Choroid plexus epithelial cell (primary cell): ENCODE data around the gene PRKG1.
"Not testable (repeated sequence)": the region's sequence is repeated elsewhere in the genome, so short reads cannot be mapped to it uniquely, and the experiment has no call there.

Source experiments
- DNase-seq: peaks from one replicate; pipeline ENCODE4 v3.0.0-alpha.2; 2010; ENCODE audit warnings: low read depth
- H3K4me3 ChIP-seq: 2 replicates; pipeline ENCODE4 v1.5.1; 2011; ENCODE audit warnings: low read depth, mild to moderate bottlenecking, control low read depth, low read length, moderate library complexity
- TF ChIP-seq, protein P1 (sequence below): conservative IDR thresholded peaks from 2 replicates; pipeline ENCODE4 v1.5.1; 2011; ENCODE audit warnings: low read depth, mild to moderate bottlenecking, control low read depth, inconsistent platforms, low read length, moderate library complexity

The PRKG1 gene

DNA sequence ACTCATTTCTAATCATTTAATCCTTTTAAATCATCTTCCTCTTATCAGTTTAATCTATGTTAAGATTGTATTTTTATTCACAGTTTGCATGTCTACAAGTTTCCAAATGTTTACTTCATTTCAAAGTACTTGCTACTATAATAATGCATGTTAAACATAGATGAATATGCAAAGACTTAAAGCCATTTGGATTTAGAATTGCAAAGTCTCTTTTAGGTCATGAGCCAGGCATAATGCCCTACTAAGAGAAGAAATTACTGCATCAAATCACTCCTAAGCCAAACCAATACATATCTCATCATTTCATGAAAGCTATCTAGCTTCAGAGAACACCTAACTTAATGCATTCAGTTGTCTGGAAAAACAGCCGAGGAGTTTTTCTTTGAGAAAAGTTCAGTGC, 266.1 kb downstream of the PRKG1 start:
- no peak for DNase-seq
- no peak overlapping the region for H3K4me3 ChIP-seq
- TF ChIP-seq, protein P1, sequence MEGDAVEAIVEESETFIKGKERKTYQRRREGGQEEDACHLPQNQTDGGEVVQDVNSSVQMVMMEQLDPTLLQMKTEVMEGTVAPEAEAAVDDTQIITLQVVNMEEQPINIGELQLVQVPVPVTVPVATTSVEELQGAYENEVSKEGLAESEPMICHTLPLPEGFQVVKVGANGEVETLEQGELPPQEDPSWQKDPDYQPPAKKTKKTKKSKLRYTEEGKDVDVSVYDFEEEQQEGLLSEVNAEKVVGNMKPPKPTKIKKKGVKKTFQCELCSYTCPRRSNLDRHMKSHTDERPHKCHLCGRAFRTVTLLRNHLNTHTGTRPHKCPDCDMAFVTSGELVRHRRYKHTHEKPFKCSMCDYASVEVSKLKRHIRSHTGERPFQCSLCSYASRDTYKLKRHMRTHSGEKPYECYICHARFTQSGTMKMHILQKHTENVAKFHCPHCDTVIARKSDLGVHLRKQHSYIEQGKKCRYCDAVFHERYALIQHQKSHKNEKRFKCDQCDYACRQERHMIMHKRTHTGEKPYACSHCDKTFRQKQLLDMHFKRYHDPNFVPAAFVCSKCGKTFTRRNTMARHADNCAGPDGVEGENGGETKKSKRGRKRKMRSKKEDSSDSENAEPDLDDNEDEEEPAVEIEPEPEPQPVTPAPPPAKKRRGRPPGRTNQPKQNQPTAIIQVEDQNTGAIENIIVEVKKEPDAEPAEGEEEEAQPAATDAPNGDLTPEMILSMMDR: no peak

DNA sequence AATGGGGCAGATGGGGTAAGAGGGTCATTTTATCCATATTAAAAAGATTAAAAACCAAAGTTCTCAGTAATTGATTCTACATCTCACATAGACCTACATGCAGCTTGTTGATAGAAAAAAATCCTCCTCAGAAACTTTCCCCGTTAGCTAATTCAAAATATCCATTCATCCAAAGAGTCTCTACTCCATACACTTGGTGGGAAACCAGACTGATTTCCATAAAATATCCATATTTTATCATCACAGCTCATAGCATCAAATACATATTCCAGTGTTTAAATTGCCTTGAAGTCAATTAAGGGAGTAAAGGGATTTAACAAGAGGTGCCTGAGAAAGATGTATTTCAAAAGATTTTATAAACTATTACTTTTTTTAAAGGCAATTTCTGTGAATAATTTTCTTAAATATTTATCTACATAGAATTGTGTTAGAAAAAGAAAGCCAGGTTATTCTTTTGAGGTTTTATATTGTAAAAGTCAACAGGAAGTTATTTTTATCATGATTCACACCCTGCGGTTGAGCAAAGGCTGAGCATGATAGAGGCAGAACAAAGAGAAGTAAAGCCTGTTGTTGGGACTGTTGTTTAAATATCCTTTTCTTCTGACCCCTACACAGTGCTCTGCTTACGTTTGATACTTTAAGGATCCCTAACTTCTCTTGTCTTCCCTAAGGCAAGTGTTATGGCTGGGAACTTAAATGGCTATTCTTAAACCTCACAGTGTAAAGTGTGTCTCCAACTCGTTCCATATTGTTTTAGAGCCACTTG, 266.7 kb downstream of the PRKG1 start:
- DNase-seq: peak; percentile 42
- TF ChIP-seq, protein P1: no peak
- no peak overlapping the region for H3K4me3 ChIP-seq

DNA sequence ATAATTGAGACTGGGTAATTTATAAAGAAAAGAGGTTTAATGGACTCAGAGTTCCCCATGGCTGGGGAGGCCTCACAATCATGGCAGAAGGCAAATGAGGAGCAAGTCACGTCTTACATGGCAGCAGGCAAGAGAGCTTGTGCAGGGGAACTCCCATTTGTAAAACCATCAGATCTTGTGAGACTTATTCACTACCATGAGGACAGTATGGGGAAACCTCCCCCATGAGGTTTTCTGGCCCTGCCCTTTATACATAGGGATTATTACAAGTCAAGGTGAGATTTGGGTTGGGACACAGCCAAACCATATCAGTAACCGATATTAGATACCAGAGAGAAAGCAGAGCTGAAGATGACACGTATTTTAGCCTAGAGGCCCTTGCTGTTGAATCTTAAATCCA, 267.5 kb downstream of the PRKG1 start:
- not testable (repeated sequence) for DNase-seq, H3K4me3 ChIP-seq

DNA sequence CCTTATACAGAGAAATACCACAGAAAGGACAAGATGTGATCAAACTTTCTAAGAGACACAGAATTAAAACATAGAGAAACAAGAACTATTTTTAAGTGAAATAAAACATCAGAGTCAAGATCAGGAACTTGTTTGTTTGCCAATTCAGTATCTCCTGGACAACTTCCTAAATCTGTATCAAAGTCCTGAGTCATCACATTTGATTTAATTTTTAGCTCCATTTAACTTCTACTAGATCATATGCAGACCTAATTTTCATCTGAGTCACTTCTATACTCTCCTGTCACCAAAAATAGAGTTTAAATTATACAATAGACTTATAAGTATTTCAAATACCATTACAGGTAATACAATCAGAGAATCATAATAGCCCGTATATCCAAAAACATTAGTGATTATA, 268.1 kb downstream of the PRKG1 start:
- no peak overlapping the region for H3K4me3 ChIP-seq
- TF ChIP-seq, protein P1: no peak
- peak; percentile 10 for DNase-seq

DNA sequence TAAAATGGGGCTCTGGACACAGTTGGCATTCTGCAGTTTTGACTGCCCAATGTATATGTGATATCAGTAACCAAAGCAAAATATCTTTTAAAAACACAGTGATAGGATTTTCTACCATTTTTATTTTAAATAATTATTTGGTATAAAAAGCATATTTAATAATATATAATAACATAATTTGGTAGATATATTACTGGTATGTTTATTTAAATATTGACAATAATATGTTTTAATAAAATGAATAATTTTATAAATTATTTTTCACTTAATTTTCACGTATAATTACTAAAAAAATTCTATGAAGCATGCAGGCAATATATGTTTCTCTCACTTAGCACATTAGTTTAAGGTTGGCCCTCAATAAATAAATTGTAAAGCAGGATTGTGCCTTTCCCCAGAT, 269.1 kb downstream of the PRKG1 start:
- DNase-seq: no peak
- no peak overlapping the region for H3K4me3 ChIP-seq
- TF ChIP-seq, protein P1: no peak

DNA sequence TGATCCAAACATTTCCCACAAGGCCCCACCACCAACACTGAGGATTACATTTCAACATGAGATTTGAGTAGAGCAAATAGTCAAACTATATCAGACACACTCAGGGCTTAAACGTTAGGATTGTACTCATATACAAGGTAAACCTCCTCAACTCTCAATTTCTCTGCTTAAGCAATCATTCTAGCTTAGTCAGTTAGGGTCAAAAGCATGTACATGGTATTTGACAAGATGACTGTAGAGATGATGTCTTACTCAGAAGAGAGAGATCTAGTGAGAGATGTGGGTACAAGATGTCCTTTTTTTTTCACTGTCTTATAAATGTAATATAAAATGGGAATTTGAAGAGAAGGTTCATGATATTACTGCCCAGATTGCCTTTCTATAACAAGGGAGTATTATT, 270.1 kb downstream of the PRKG1 start:
- TF ChIP-seq, protein P1: no peak
- H3K4me3 ChIP-seq: no peak overlapping the region

DNA sequence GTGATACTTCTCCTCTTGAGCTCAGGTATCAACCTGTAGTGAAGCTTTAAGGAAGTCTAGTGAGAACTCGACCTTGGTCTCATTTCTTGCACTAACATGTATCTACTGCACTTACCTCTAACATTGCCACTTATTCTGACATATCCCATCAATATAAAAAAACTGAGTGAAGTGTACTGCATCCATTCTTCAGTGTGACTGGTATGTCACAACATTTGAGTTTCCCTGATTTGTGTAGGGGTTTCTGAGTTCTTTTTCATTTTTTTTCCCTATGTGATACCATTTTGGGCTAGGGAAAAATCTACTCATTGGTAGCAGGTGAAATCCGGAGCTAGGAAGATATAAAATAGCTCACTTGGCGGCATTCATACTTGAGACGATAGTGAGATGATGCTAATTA, 274.3 kb downstream of the PRKG1 start:
- no peak for DNase-seq
- no peak overlapping the region for H3K4me3 ChIP-seq
- TF ChIP-seq, protein P1: no peak

More for the DNA sequence above, 270.1 kb downstream of the PRKG1 start:
- peak; percentile 36 for DNase-seq
